HEK293 (cell line): Measurements from ENCODE around the gene FAM193B.

ENCODE experiments used
- CTCF ChIA-PET: fragments of 350-600 bp; formaldehyde crosslinking; extraction: SDS; loops from one replicate; lab custom pipeline; 2021; ENCODE audit warnings: antibody characterized with exemption; lab: Yijun Ruan, JAX
- POLR2A ChIA-PET: fragments of 300-600 bp; formaldehyde crosslinking; extraction: SDS; loops from one replicate; lab custom pipeline; 2020; ENCODE audit warnings: antibody characterized with exemption, inconsistent platforms; lab: Yijun Ruan, JAX
- H3K27ac ChIP-seq: fragments of 200-500 bp; sonication (Bioruptor generic); 2 replicates; pipeline ENCODE4 v1.5.1; 2014; ENCODE audit warnings: low read depth, low read length, control low read depth, inconsistent platforms; ENCODE audit errors: extremely low read depth
- H3K36me3 ChIP-seq, 2 experiments: fragments of 200-500 bp in 1 of 2; sonication (Bioruptor generic) in 1 of 2; 1 replicate in 1 of 2; 2 replicates in 1 of 2; pipeline ENCODE4 v1.5.1; 2014 to 2017; ENCODE audit warnings: inconsistent platforms in 2 of 2, low read length in 2 of 2; ENCODE audit not compliant: control insufficient read depth in 2 of 2, insufficient read depth in 1 of 2
- H3K4me1 ChIP-seq: fragments of 200-500 bp; sonication (Bioruptor generic); 2 replicates; pipeline ENCODE4 v1.5.1; 2014; ENCODE audit warnings: mild to moderate bottlenecking, low read length, inconsistent platforms; ENCODE audit not compliant: control insufficient read depth, insufficient read depth
- H3K4me3 ChIP-seq: 2 replicates; pipeline ENCODE4 v1.5.1; 2011; ENCODE audit warnings: low read depth, mild to moderate bottlenecking, control low read depth, low read length, moderate library complexity
- H3K9me3 ChIP-seq: fragments of 200-500 bp; sonication (Bioruptor generic); 2 replicates; pipeline ENCODE4 v1.5.1; 2014; ENCODE audit warnings: low read depth, low read length, inconsistent platforms; ENCODE audit not compliant: control insufficient read depth, insufficient read depth
- BCL11B ChIP-seq: fragments of 450-650 bp; formaldehyde crosslinking; IDR thresholded peaks from 2 replicates; pipeline ENCODE4 v1.5.1; 2016; ENCODE audit warnings: low read depth, missing biosample characterization, missing genetic modification characterization
- FEZF1 ChIP-seq: fragments of 450-650 bp; formaldehyde crosslinking; IDR thresholded peaks from 2 replicates; pipeline ENCODE4 v1.5.1; 2016; ENCODE audit warnings: missing biosample characterization, missing genetic modification characterization
- HOXD13 ChIP-seq: sonication (generic); formaldehyde crosslinking; IDR thresholded peaks from 2 replicates; pipeline ENCODE4 v1.8.0; 2022; ENCODE audit warnings: missing genetic modification reagents, borderline replicate concordance
- KLF1 ChIP-seq: fragments of 450-650 bp; formaldehyde crosslinking; IDR thresholded peaks from 2 replicates; pipeline ENCODE4 v1.5.1; 2016; ENCODE audit warnings: missing biosample characterization, missing genetic modification characterization
- KLF9 ChIP-seq: fragments of 450-650 bp; formaldehyde crosslinking; IDR thresholded peaks from 2 replicates; pipeline ENCODE4 v1.5.1; 2016; ENCODE audit warnings: missing biosample characterization, missing genetic modification characterization, low read depth
- MYNN ChIP-seq: fragments of 450-650 bp; formaldehyde crosslinking; IDR thresholded peaks from 2 replicates; pipeline ENCODE4 v1.5.1; 2016; ENCODE audit warnings: missing biosample characterization, missing genetic modification characterization, borderline replicate concordance
- OVOL3 ChIP-seq: fragments of 450-650 bp; formaldehyde crosslinking; IDR thresholded peaks from 2 replicates; pipeline ENCODE4 v1.5.1; 2016; ENCODE audit warnings: missing biosample characterization, missing genetic modification characterization
- SALL2 ChIP-seq: fragments of 450-650 bp; formaldehyde crosslinking; IDR thresholded peaks from 2 replicates; pipeline ENCODE4 v1.5.0; 2017; ENCODE audit warnings: missing biosample characterization, mild to moderate bottlenecking, missing genetic modification characterization, borderline replicate concordance
- ZNF174 ChIP-seq: fragments of 450-650 bp; formaldehyde crosslinking; IDR thresholded peaks from 2 replicates; pipeline ENCODE4 v1.5.0; 2017; ENCODE audit warnings: missing biosample characterization, mild to moderate bottlenecking, missing genetic modification characterization
- ZNF274 ChIP-seq, 2 experiments: fragments of 200-500 bp in 1 of 2; fragments of 450-650 bp in 1 of 2; sonication (Bioruptor generic) in 1 of 2; formaldehyde crosslinking in 1 of 2; IDR thresholded peaks; 2 replicates each; pipeline versions ENCODE4 v1.5.1 to v1.6.1; 2014 to 2016; ENCODE audit warnings: borderline replicate concordance in 1 of 2, inconsistent platforms in 1 of 2, low read length in 1 of 2, missing biosample characterization in 1 of 2, missing genetic modification characterization in 1 of 2
- ZNF350 ChIP-seq: fragments of 450-650 bp; formaldehyde crosslinking; IDR thresholded peaks from 2 replicates; pipeline ENCODE4 v1.5.0; 2017; ENCODE audit warnings: missing biosample characterization, mild to moderate bottlenecking, missing genetic modification characterization
- ZNF514 ChIP-seq: fragments of 450-650 bp; formaldehyde crosslinking; IDR thresholded peaks from 2 replicates; pipeline ENCODE4 v1.5.1; 2016; ENCODE audit warnings: missing biosample characterization, missing genetic modification characterization
- ZNF529 ChIP-seq: fragments of 450-650 bp; formaldehyde crosslinking; IDR thresholded peaks from 2 replicates; pipeline ENCODE4 v1.5.1; 2017; ENCODE audit warnings: missing genetic modification characterization, missing biosample characterization; ENCODE audit not compliant: insufficient replicate concordance
- ZNF558 ChIP-seq: fragments of 450-650 bp; formaldehyde crosslinking; IDR thresholded peaks from 2 replicates; pipeline ENCODE4 v1.5.1; 2016; ENCODE audit warnings: missing biosample characterization, missing genetic modification characterization
- ZNF561 ChIP-seq: fragments of 450-650 bp; IDR thresholded peaks from 2 replicates; pipeline ENCODE4 v1.5.1; 2018; ENCODE audit warnings: missing biosample characterization, missing genetic modification characterization, borderline replicate concordance
- ZNF768 ChIP-seq: fragments of 450-650 bp; formaldehyde crosslinking; IDR thresholded peaks from 2 replicates; pipeline ENCODE4 v1.5.1; 2018; ENCODE audit warnings: missing biosample characterization, mild to moderate bottlenecking, missing genetic modification characterization
- ZNF777 ChIP-seq: fragments of 450-650 bp; formaldehyde crosslinking; IDR thresholded peaks from 2 replicates; pipeline ENCODE4 v1.5.1; 2017; ENCODE audit warnings: missing biosample characterization, missing genetic modification characterization, borderline replicate concordance
- TF ChIP-seq, protein P1 (sequence below): fragments of 450-650 bp; formaldehyde crosslinking; IDR thresholded peaks from 2 replicates; pipeline ENCODE4; 2016; ENCODE audit warnings: missing biosample characterization, missing genetic modification characterization
- TF ChIP-seq, protein P2 (sequence below): fragments of 450-650 bp; formaldehyde crosslinking; IDR thresholded peaks from 2 replicates; pipeline ENCODE4 v1.5.1; 2016; ENCODE audit warnings: missing biosample characterization, missing genetic modification characterization, borderline replicate concordance
- TF ChIP-seq, protein P3 (sequence below): fragments of 450-650 bp; IDR thresholded peaks from 2 replicates; pipeline ENCODE4 v1.5.1; 2018; ENCODE audit warnings: missing biosample characterization, mild to moderate bottlenecking, missing genetic modification characterization

The FAM193B gene

DNA sequence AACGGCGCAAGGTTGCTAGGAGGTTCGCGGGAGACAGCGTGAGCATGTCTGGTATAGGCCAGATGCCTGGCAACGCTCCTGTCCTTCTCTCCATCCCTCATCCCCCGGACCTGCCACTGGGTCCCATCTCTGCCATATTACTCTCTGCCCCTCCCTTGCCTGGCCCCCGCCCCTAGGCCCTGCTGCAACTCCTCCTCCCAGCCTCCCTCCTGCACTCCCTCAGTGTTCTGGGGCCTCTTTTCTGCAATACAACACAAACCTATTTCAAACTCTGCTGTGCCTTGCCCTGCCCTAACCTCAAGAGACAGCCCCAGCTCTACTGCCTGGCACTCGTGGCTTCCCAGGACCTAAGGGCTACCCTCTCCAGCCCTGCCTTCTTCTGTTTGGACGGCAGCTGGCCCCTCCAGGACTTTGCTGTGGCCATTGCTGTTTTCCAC, 72.0 kb downstream of the FAM193B start:
- H3K9me3 ChIP-seq: no peaks in the 10 kb centered on the region
- H3K4me1 ChIP-seq: no peaks in the 10 kb centered on the region
- ChIA-PET CTCF (interaction anchor here (0.8 kb wide), 1 partner anchor 11 kb away, joined by 4 read pairs; no protein-coding TSS in a partner anchor), POLR2A (interaction anchor here (0.7 to 8.1 kb wide), 2 partner anchors 12 to 48 kb away, joined by 3 to 106 read pairs; partner anchors contain the start of gene PDLIM7)
- H3K36me3 ChIP-seq: peaks cover 7 to 44% of the 10 kb centered on the region in 2 experiments; a peak in 2 of 3 replicates
- TF ChIP-seq KLF9 (no peak), ZNF514 (tag by site-specific recombination) (no peak), ZNF558 (tag by site-specific recombination) (no peak)
- TF ChIP-seq, protein P1, sequence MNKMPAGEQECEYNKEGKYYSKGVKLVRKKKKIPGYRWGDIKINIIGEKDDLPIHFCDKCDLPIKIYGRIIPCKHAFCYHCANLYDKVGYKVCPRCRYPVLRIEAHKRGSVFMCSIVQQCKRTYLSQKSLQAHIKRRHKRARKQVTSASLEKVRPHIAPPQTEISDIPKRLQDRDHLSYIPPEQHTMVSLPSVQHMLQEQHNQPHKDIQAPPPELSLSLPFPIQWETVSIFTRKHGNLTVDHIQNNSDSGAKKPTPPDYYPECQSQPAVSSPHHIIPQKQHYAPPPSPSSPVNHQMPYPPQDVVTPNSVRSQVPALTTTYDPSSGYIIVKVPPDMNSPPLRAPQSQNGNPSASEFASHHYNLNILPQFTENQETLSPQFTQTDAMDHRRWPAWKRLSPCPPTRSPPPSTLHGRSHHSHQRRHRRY (tag by site-specific recombination): no peak
- no peak overlapping the region for H3K4me3 ChIP-seq
- no peak overlapping the region for H3K27ac ChIP-seq

DNA sequence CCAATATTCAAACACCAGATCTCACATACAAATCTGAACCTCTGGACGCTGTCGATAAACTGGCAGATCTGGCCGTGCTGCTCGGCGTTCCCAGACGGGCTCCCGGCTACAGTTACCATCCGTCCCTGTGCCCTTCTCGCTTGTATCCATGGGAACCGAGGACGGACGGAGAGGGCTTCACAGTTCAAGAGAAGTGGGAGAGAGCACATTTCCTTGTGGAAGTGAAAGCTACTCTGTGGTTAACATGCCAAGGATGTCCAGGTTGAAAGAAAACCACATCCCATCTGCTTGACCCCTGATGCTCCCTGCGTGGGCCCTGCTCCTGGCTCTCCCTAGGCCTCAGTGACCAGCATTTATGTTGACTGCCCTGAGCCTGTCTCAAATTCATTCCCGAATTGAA, 74.6 kb downstream of the FAM193B start:
- Histone ChIP-seq H3K36me3 (peaks cover 0 to 28% of the 10 kb centered on the region in 2 experiments; a peak in 1 of 3 replicates), H3K27ac (no peak overlapping the region), H3K4me1 (no peaks in the 10 kb centered on the region; the same call in 1 of the 2 replicates), H3K4me3 (no peak overlapping the region), H3K9me3 (no peaks in the 10 kb centered on the region)
- ChIA-PET POLR2A (interaction anchor here (1.1 to 8.1 kb wide), 4 partner anchors 11 to 25 kb away, joined by 4 to 106 read pairs (median 10); partner anchors contain the start of gene PDLIM7), CTCF (interaction anchor here (0.6 to 1.6 kb wide), 2 partner anchors 21 to 128 kb away, joined by 3 to 11 read pairs; no protein-coding TSS in a partner anchor)
- TF ChIP-seq SALL2 (tag by site-specific recombination): no peak
- TF ChIP-seq HOXD13 (CRISPR knock-in tag): no peak
- no peak for TF ChIP-seq ZNF350 (tag by site-specific recombination)
- TF ChIP-seq ZNF274 (IDR thresholded peaks at IDR 0.05; ENCODE audit: low read length): no peak
- TF ChIP-seq ZNF274 (tag by site-specific recombination; IDR thresholded peaks at IDR 0.05; ENCODE audit: borderline replicate concordance): no peak
- TF ChIP-seq, protein P2, sequence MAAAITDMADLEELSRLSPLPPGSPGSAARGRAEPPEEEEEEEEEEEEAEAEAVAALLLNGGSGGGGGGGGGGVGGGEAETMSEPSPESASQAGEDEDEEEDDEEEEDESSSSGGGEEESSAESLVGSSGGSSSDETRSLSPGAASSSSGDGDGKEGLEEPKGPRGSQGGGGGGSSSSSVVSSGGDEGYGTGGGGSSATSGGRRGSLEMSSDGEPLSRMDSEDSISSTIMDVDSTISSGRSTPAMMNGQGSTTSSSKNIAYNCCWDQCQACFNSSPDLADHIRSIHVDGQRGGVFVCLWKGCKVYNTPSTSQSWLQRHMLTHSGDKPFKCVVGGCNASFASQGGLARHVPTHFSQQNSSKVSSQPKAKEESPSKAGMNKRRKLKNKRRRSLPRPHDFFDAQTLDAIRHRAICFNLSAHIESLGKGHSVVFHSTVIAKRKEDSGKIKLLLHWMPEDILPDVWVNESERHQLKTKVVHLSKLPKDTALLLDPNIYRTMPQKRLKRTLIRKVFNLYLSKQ: no peak
- no peak for TF ChIP-seq ZNF777 (tag by site-specific recombination)
- TF ChIP-seq FEZF1 (tag by site-specific recombination): no peak
- no peak for TF ChIP-seq ZNF768 (tag by site-specific recombination)
- TF ChIP-seq KLF1: no peak
- no peak for TF ChIP-seq BCL11B (tag by site-specific recombination)
- TF ChIP-seq ZNF174 (tag by site-specific recombination): no peak
- TF ChIP-seq, protein P3, sequence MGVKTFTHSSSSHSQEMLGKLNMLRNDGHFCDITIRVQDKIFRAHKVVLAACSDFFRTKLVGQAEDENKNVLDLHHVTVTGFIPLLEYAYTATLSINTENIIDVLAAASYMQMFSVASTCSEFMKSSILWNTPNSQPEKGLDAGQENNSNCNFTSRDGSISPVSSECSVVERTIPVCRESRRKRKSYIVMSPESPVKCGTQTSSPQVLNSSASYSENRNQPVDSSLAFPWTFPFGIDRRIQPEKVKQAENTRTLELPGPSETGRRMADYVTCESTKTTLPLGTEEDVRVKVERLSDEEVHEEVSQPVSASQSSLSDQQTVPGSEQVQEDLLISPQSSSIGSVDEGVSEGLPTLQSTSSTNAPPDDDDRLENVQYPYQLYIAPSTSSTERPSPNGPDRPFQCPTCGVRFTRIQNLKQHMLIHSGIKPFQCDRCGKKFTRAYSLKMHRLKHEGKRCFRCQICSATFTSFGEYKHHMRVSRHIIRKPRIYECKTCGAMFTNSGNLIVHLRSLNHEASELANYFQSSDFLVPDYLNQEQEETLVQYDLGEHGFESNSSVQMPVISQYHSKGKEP (tag by site-specific recombination): no peak
- TF ChIP-seq MYNN (tag by site-specific recombination): no peak
- no peak for TF ChIP-seq ZNF561
- no peak for TF ChIP-seq OVOL3 (tag by site-specific recombination)
- no peak for TF ChIP-seq ZNF529 (tag by site-specific recombination)
